Stimulated activated CD4-positive, alpha-beta T cell treated with anti-CD3 and anti-CD28 coated beads, Interleukin-12 subunit alpha, Interleukin-12 subunit beta, amount 100 ng/mL, for 24 hours (primary cell): ENCODE data around the gene COPE.
A peak's percentile ranks its signal among the peaks of the same experiment; 100 is the strongest.

Experiments
- DNase-seq, 2 experiments: peaks; one replicate each; pipeline ENCODE4 v3.0.0-alpha.2; 2020; ENCODE audit warnings: low read depth in 2 of 2

COPE gene

GRCh38 chr19:18867751-18868150 is 51.4 kb downstream of the COPE start:
- no peak for DNase-seq

- DNase-seq: no peak
Measured at GRCh38 chr19:18867199-18867598, 52.0 kb downstream of the COPE start.

GRCh38 chr19:18866800-18867123 is 52.4 kb downstream of the COPE start:
- DNase-seq: no peak

- peak; percentile 21 to 46 for DNase-seq
Measured at GRCh38 chr19:18865973-18866799, 53.0 kb downstream of the COPE start.

GRCh38 chr19:18865106-18865972 is 53.8 kb downstream of the COPE start:
- DNase-seq: no peak

- DNase-seq: no peak
Measured at GRCh38 chr19:18863843-18864362, 55.3 kb downstream of the COPE start.

GRCh38 chr19:18862976-18863842 is 56.0 kb downstream of the COPE start:
- DNase-seq: no peak

- DNase-seq: no peak
Measured at GRCh38 chr19:18861917-18862316, 57.3 kb downstream of the COPE start.

- DNase-seq: no peak
Measured at GRCh38 chr19:18861235-18861634, 58.0 kb downstream of the COPE start.

- no peak for DNase-seq
Measured at GRCh38 chr19:18860725-18861124, 58.5 kb downstream of the COPE start.

- no peak for DNase-seq
Measured at GRCh38 chr19:18860302-18860700, 58.9 kb downstream of the COPE start.

- DNase-seq: no peak
Measured at GRCh38 chr19:18859676-18860301, 59.4 kb downstream of the COPE start.

- no peak for DNase-seq
Measured at GRCh38 chr19:18858906-18859646, 60.1 kb downstream of the COPE start.

GRCh38 chr19:18857223-18857622 is 62.0 kb downstream of the COPE start:
- DNase-seq: no peak

GRCh38 chr19:18856385-18857126 is 62.6 kb downstream of the COPE start:
- DNase-seq: no peak

- no peak for DNase-seq
Measured at GRCh38 chr19:18855647-18856384, 63.4 kb downstream of the COPE start.

- DNase-seq: no peak
Measured at GRCh38 chr19:18854982-18855381, 64.2 kb downstream of the COPE start.

- DNase-seq: no peak
Measured at GRCh38 chr19:18853755-18854427, 65.3 kb downstream of the COPE start.

GRCh38 chr19:18852648-18853047 is 66.5 kb downstream of the COPE start:
- no peak for DNase-seq
